Liver (tissue), 3 donors: ENCODE measurements around the gene DDR1.

ENCODE experiments used
- EGR1 ChIP-seq, 2 donors: IDR thresholded peaks; 2 replicates each; pipeline ENCODE4 v1.6.1; 2016 to 2018; ENCODE audit warnings: antibody characterized with exemption in 2 of 2, low read depth in 2 of 2
- GABPA ChIP-seq, 2 donors: IDR thresholded peaks in 1 of 2; conservative IDR thresholded peaks in 1 of 2; 2 replicates each; pipeline ENCODE4 v1.6.1; 2016; ENCODE audit warnings: antibody characterized with exemption in 2 of 2, mild to moderate bottlenecking in 1 of 2, moderate library complexity in 1 of 2
- RAD21 ChIP-seq, 2 donors: IDR thresholded peaks; 2 replicates each; pipeline ENCODE4 v1.6.1; 2016; ENCODE audit warnings: antibody characterized with exemption in 2 of 2, mild to moderate bottlenecking in 2 of 2
- RXRA ChIP-seq, 2 donors: IDR thresholded peaks; 2 replicates each; pipeline ENCODE4 v1.6.1; 2017 to 2018; ENCODE audit warnings: antibody characterized with exemption in 2 of 2, mild to moderate bottlenecking in 1 of 2
- SP1 ChIP-seq: IDR thresholded peaks from 2 replicates; pipeline ENCODE4 v1.6.1; 2018; ENCODE audit warnings: antibody characterized with exemption, mild to moderate bottlenecking
- TAF1 ChIP-seq: conservative IDR thresholded peaks from 2 replicates; pipeline ENCODE4 v1.6.1; 2016; ENCODE audit warnings: antibody characterized with exemption, mild to moderate bottlenecking
- YY1 ChIP-seq: IDR thresholded peaks from 2 replicates; pipeline ENCODE4 v1.6.1; 2016; ENCODE audit warnings: antibody characterized with exemption, mild to moderate bottlenecking
- TF ChIP-seq, protein P1 (sequence below): IDR thresholded peaks from 2 replicates; pipeline ENCODE4 v1.6.1; 2016; ENCODE audit warnings: antibody characterized with exemption
- TF ChIP-seq, protein P2 (sequence below): fragments of 150-350 bp; IDR thresholded peaks from 2 replicates; pipeline ENCODE4 v1.5.1; 2017; ENCODE audit warnings: improper control_type of control experiment, low read depth, low read length; ENCODE audit not compliant: missing input control
- TF ChIP-seq, protein P3 (sequence below): IDR thresholded peaks from 2 replicates; pipeline ENCODE4 v1.6.1; 2016; ENCODE audit warnings: antibody characterized with exemption, mild to moderate bottlenecking
- TF ChIP-seq, protein P4 (sequence below): IDR thresholded peaks from 2 replicates; pipeline ENCODE4 v1.6.1; 2016; ENCODE audit warnings: antibody characterized with exemption
- TF ChIP-seq, protein P5 (sequence below): IDR thresholded peaks from 2 replicates; pipeline ENCODE4 v1.6.1; 2016; ENCODE audit warnings: antibody characterized with exemption
- donor health status: healthy.
- donor health status: healthy.

DNA sequence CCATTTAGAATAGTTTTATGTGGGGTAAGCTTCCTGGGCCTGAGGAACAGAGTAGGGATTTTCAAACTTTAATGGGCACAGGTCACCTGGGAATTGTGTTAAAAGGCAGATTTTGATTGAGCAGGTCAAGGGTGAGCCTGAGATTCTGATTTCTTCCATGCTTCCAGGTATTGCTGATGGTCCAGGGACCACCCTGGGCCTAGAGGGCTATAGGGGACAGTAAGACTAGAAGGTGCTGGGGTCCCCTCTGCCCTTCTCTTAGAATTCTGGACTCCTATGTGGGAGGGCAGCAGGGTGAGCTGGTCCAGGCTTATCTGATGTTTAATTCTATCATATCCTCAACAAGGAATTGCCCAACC, 2.6 kb downstream of the DDR1 start:
- TF ChIP-seq TAF1 (no peak), YY1 (no peak), RAD21 (IDR thresholded peaks at IDR 0.05) (no peak), RXRA (IDR thresholded peaks at IDR 0.05) (no peak), GABPA (IDR thresholded peaks at IDR 0.05 in 1 of 2, conservative IDR thresholded peaks at IDR 0.05 in 1 of 2) (no peak), SP1 (no peak), EGR1 (IDR thresholded peaks at IDR 0.05; ENCODE audit: low read depth in 2 of 2) (no peak)
- TF ChIP-seq, protein P1, sequence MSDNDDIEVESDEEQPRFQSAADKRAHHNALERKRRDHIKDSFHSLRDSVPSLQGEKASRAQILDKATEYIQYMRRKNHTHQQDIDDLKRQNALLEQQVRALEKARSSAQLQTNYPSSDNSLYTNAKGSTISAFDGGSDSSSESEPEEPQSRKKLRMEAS = no peak
- TF ChIP-seq, protein P2, sequence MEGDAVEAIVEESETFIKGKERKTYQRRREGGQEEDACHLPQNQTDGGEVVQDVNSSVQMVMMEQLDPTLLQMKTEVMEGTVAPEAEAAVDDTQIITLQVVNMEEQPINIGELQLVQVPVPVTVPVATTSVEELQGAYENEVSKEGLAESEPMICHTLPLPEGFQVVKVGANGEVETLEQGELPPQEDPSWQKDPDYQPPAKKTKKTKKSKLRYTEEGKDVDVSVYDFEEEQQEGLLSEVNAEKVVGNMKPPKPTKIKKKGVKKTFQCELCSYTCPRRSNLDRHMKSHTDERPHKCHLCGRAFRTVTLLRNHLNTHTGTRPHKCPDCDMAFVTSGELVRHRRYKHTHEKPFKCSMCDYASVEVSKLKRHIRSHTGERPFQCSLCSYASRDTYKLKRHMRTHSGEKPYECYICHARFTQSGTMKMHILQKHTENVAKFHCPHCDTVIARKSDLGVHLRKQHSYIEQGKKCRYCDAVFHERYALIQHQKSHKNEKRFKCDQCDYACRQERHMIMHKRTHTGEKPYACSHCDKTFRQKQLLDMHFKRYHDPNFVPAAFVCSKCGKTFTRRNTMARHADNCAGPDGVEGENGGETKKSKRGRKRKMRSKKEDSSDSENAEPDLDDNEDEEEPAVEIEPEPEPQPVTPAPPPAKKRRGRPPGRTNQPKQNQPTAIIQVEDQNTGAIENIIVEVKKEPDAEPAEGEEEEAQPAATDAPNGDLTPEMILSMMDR = no peak
- TF ChIP-seq, protein P3, sequence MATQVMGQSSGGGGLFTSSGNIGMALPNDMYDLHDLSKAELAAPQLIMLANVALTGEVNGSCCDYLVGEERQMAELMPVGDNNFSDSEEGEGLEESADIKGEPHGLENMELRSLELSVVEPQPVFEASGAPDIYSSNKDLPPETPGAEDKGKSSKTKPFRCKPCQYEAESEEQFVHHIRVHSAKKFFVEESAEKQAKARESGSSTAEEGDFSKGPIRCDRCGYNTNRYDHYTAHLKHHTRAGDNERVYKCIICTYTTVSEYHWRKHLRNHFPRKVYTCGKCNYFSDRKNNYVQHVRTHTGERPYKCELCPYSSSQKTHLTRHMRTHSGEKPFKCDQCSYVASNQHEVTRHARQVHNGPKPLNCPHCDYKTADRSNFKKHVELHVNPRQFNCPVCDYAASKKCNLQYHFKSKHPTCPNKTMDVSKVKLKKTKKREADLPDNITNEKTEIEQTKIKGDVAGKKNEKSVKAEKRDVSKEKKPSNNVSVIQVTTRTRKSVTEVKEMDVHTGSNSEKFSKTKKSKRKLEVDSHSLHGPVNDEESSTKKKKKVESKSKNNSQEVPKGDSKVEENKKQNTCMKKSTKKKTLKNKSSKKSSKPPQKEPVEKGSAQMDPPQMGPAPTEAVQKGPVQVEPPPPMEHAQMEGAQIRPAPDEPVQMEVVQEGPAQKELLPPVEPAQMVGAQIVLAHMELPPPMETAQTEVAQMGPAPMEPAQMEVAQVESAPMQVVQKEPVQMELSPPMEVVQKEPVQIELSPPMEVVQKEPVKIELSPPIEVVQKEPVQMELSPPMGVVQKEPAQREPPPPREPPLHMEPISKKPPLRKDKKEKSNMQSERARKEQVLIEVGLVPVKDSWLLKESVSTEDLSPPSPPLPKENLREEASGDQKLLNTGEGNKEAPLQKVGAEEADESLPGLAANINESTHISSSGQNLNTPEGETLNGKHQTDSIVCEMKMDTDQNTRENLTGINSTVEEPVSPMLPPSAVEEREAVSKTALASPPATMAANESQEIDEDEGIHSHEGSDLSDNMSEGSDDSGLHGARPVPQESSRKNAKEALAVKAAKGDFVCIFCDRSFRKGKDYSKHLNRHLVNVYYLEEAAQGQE = no peak
- TF ChIP-seq, protein P4, sequence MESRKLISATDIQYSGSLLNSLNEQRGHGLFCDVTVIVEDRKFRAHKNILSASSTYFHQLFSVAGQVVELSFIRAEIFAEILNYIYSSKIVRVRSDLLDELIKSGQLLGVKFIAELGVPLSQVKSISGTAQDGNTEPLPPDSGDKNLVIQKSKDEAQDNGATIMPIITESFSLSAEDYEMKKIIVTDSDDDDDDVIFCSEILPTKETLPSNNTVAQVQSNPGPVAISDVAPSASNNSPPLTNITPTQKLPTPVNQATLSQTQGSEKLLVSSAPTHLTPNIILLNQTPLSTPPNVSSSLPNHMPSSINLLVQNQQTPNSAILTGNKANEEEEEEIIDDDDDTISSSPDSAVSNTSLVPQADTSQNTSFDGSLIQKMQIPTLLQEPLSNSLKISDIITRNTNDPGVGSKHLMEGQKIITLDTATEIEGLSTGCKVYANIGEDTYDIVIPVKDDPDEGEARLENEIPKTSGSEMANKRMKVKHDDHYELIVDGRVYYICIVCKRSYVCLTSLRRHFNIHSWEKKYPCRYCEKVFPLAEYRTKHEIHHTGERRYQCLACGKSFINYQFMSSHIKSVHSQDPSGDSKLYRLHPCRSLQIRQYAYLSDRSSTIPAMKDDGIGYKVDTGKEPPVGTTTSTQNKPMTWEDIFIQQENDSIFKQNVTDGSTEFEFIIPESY = no peak
- TF ChIP-seq, protein P5, sequence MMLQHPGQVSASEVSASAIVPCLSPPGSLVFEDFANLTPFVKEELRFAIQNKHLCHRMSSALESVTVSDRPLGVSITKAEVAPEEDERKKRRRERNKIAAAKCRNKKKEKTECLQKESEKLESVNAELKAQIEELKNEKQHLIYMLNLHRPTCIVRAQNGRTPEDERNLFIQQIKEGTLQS = no peak
